HUES48 (cell line): ENCODE measurements around the gene SCN4A.

Experiments used
- H3K27ac ChIP-seq: one replicate; pipeline ENCODE4 v1.7.0; 2013; ENCODE audit warnings: low read depth, low read length, inconsistent platforms
- H3K27me3 ChIP-seq: 2 replicates; pipeline ENCODE4 v1.6.1; 2013; ENCODE audit warnings: mild to moderate bottlenecking, low read length; ENCODE audit not compliant: control insufficient read depth, insufficient read depth
- H3K36me3 ChIP-seq: 2 replicates; pipeline ENCODE4 v1.6.1; 2013; ENCODE audit warnings: low read length; ENCODE audit not compliant: control insufficient read depth, insufficient read depth
- H3K4me1 ChIP-seq: 2 replicates; pipeline ENCODE4 v1.6.1; 2013; ENCODE audit warnings: mild to moderate bottlenecking, low read length; ENCODE audit not compliant: control insufficient read depth, insufficient read depth
- H3K4me3 ChIP-seq: 2 replicates; pipeline ENCODE4 v1.5.1; 2013; ENCODE audit warnings: mild to moderate bottlenecking, low read depth, low read length
- H3K9ac ChIP-seq: 2 replicates; pipeline ENCODE4 v1.6.1; 2013; ENCODE audit warnings: mild to moderate bottlenecking, low read depth, low read length, moderate library complexity
- H3K9me3 ChIP-seq: 2 replicates; pipeline ENCODE4 v1.6.1; 2013; ENCODE audit warnings: low read length; ENCODE audit not compliant: control insufficient read depth, insufficient read depth

Gene SCN4A

GRCh38 chr17:64001091-64001579 is 28.4 kb upstream of the SCN4A start:
- H3K27me3 ChIP-seq: peaks cover 28% of the 10 kb centered on the region
- 0 out of 2 replicates have a peak, but pooled peaks cover 5% of the 10 kb centered on the region for H3K4me1 ChIP-seq
- H3K9ac ChIP-seq: no peak overlapping the region
- H3K36me3 ChIP-seq: no peaks in the 10 kb centered on the region
- no peak overlapping the region for H3K27ac ChIP-seq
- H3K4me3 ChIP-seq: no peak overlapping the region
- H3K9me3 ChIP-seq: no peaks in the 10 kb centered on the region

- no peaks in the 10 kb centered on the region for H3K9me3 ChIP-seq
- H3K27me3 ChIP-seq: peaks cover 28% of the 10 kb centered on the region
- no peak overlapping the region for H3K9ac ChIP-seq
- 0 out of 2 replicates have a peak, but pooled peaks cover 5% of the 10 kb centered on the region for H3K4me1 ChIP-seq
- H3K36me3 ChIP-seq: no peaks in the 10 kb centered on the region
- no peak overlapping the region for H3K4me3 ChIP-seq
- no peak overlapping the region for H3K27ac ChIP-seq
Measured at GRCh38 chr17:63999680-64000531, 27.2 kb upstream of the SCN4A start.

- no peak overlapping the region for H3K27ac ChIP-seq
- peak overlapping the region; percentile 99 for H3K4me3 ChIP-seq
- H3K27me3 ChIP-seq: peaks cover 28% of the 10 kb centered on the region
- H3K9ac ChIP-seq: no peak overlapping the region
- no peaks in the 10 kb centered on the region for H3K9me3 ChIP-seq
- 0 out of 2 replicates have a peak, but pooled peaks cover 5% of the 10 kb centered on the region for H3K4me1 ChIP-seq
- H3K36me3 ChIP-seq: no peaks in the 10 kb centered on the region
Measured at GRCh38 chr17:63998721-63999679, 26.3 kb upstream of the SCN4A start.

GRCh38 chr17:63998050-63998720 is 25.5 kb upstream of the SCN4A start, which contains the start of gene PRR29:
Gene PRR29 (plus strand): TSS chr17:63998351. CDS start chr17:63998365, 14 bp downstream.
- H3K4me3 ChIP-seq: peak within 1 kb of the TSS; percentile 99
- no peak within 1 kb of the TSS for H3K27ac ChIP-seq
- peaks cover 28% of the 10 kb centered on the region for H3K27me3 ChIP-seq
- H3K9ac ChIP-seq: no peak within 1 kb of the TSS
- H3K36me3 ChIP-seq: no peaks in the 10 kb centered on the region
- 0 out of 2 replicates have a peak, but pooled peaks cover 5% of the 10 kb centered on the region for H3K4me1 ChIP-seq
- no peaks in the 10 kb centered on the region for H3K9me3 ChIP-seq

GRCh38 chr17:63997341-63998048 is 24.8 kb upstream of the SCN4A start:
- H3K9me3 ChIP-seq: no peaks in the 10 kb centered on the region
- H3K9ac ChIP-seq: no peak overlapping the region
- peaks cover 28% of the 10 kb centered on the region for H3K27me3 ChIP-seq
- H3K36me3 ChIP-seq: no peaks in the 10 kb centered on the region
- 0 out of 2 replicates have a peak, but pooled peaks cover 5% of the 10 kb centered on the region for H3K4me1 ChIP-seq
- no peak overlapping the region for H3K27ac ChIP-seq
- peak overlapping the region; percentile 99 for H3K4me3 ChIP-seq

- Histone ChIP-seq H3K9me3 (no peaks in the 10 kb centered on the region), H3K27me3 (peaks cover 32% of the 10 kb centered on the region)
Measured at GRCh38 chr17:63996430-63997182, 23.9 kb upstream of the SCN4A start.

GRCh38 chr17:63995626-63996025 is 22.9 kb upstream of the SCN4A start:
- H3K4me3 ChIP-seq: no peak overlapping the region
- H3K27me3 ChIP-seq: peaks cover 33% of the 10 kb centered on the region
- H3K4me1 ChIP-seq: peaks cover 5% of the 10 kb centered on the region; the same call in 1 of the 2 replicates
- H3K9me3 ChIP-seq: no peaks in the 10 kb centered on the region
- H3K9ac ChIP-seq: no peak overlapping the region
- no peaks in the 10 kb centered on the region for H3K36me3 ChIP-seq
- no peak overlapping the region for H3K27ac ChIP-seq

More at GRCh38 chr17:63996430-63997182, 23.9 kb upstream of the SCN4A start:
- Histone ChIP-seq H3K27ac (no peak overlapping the region), H3K4me3 (no peak overlapping the region), H3K4me1 (0 out of 2 replicates have a peak, but pooled peaks cover 5% of the 10 kb centered on the region), H3K36me3 (no peaks in the 10 kb centered on the region), H3K9ac (no peak overlapping the region)

- no peak overlapping the region for H3K9ac ChIP-seq
- peaks cover 10% of the 10 kb centered on the region; the same call in 1 of the 2 replicates for H3K4me1 ChIP-seq
- no peak overlapping the region for H3K4me3 ChIP-seq
- no peaks in the 10 kb centered on the region for H3K36me3 ChIP-seq
- H3K27me3 ChIP-seq: peaks cover 20% of the 10 kb centered on the region
- no peaks in the 10 kb centered on the region for H3K9me3 ChIP-seq
- no peak overlapping the region for H3K27ac ChIP-seq
Measured at GRCh38 chr17:63993368-63993985, 20.8 kb upstream of the SCN4A start.

- H3K9me3 ChIP-seq: no peaks in the 10 kb centered on the region
Measured at GRCh38 chr17:63991611-63992010, 18.9 kb upstream of the SCN4A start.

More at GRCh38 chr17:63991611-63992010, 18.9 kb upstream of the SCN4A start:
- Histone ChIP-seq H3K27ac (no peak overlapping the region), H3K36me3 (no peaks in the 10 kb centered on the region), H3K9ac (no peak overlapping the region), H3K4me1 (peaks cover 5% of the 10 kb centered on the region; the same call in 1 of the 2 replicates), H3K4me3 (no peak overlapping the region), H3K27me3 (peaks cover 6% of the 10 kb centered on the region)
